ENCODE data around the gene NECAB3. TPM values are rescaled to one million over a fixed set of nuclear protein-coding genes. Genes with fewer than 3 reads are reported as not detected.

Gene NECAB3
- total RNA-seq, 2 donors from 2014 or later, result 142 to 156 TPM

DNA sequence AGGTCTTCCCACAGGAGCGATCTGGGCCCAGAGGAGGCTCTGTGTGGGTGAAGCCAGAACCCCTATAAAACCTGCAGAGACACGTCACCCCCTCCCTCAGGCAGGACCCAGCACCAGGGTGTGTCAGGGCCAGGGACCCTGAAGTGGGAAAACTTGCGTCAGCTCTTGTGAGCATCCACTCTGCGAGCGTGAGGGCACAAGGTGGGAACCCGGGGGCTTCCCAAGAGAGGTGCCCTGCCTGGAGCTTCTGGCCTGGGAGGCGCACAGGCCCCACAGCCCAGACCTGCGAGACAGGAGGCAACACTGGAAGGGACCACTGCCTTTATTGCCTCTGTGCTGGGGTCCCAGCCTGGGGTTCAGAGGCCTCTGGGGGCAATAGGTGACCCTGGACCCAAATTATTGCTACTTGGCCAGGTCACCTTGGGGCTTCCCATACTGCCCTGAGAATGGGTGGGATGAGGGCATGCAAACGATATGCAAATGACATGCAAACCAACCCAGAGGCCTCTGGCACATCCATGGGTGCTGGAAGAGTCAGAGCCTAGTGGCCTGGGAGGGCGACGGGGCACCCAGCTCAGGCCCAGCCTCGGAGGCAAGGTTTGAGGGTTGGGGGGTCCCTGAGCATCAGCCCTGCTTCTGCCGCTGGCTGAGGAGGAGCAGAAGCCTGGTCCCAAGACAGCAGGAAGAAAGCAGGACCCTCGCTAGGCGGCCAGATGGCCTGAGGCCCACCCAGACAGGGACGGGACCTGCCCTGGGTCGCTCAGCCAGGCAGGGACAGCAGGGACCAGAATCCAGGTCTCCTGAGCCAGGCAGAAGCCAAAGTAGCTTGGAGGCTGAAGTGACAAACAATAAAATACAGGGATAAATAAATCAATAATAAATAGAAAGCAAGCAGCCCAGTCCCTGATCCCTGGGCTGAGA lies 17.2 kb downstream of the NECAB3 start:
- H3K27ac ChIP-seq, result peak overlapping the region in 1 of 2 donors; percentile 7
- no peak overlapping the region for H3K4me3 ChIP-seq
- intact Hi-C loops (cut with DNase I), result no loop called here
- no peaks in the 10 kb centered on the region for H3K4me1 ChIP-seq (replicated peaks)
- H3K36me3 ChIP-seq, result peaks cover 3 to 8% of the 10 kb centered on the region in 2 donors
- no peak for DNase-seq (ENCODE audit: low spot score)
- H3K27me3 ChIP-seq (replicated peaks; ENCODE audit: insufficient read depth), result no peaks in the 10 kb centered on the region
- TF ChIP-seq, protein P1, sequence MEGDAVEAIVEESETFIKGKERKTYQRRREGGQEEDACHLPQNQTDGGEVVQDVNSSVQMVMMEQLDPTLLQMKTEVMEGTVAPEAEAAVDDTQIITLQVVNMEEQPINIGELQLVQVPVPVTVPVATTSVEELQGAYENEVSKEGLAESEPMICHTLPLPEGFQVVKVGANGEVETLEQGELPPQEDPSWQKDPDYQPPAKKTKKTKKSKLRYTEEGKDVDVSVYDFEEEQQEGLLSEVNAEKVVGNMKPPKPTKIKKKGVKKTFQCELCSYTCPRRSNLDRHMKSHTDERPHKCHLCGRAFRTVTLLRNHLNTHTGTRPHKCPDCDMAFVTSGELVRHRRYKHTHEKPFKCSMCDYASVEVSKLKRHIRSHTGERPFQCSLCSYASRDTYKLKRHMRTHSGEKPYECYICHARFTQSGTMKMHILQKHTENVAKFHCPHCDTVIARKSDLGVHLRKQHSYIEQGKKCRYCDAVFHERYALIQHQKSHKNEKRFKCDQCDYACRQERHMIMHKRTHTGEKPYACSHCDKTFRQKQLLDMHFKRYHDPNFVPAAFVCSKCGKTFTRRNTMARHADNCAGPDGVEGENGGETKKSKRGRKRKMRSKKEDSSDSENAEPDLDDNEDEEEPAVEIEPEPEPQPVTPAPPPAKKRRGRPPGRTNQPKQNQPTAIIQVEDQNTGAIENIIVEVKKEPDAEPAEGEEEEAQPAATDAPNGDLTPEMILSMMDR (IDR thresholded peaks at IDR 0.05), result no peak
- no peak for TF ChIP-seq POLR2AphosphoS5 (IDR thresholded peaks at IDR 0.05)
- 87% methylated on average over 17 of the region's 17 CpGs for WGBS
- no peaks in the 10 kb centered on the region for H3K9me3 ChIP-seq

DNA sequence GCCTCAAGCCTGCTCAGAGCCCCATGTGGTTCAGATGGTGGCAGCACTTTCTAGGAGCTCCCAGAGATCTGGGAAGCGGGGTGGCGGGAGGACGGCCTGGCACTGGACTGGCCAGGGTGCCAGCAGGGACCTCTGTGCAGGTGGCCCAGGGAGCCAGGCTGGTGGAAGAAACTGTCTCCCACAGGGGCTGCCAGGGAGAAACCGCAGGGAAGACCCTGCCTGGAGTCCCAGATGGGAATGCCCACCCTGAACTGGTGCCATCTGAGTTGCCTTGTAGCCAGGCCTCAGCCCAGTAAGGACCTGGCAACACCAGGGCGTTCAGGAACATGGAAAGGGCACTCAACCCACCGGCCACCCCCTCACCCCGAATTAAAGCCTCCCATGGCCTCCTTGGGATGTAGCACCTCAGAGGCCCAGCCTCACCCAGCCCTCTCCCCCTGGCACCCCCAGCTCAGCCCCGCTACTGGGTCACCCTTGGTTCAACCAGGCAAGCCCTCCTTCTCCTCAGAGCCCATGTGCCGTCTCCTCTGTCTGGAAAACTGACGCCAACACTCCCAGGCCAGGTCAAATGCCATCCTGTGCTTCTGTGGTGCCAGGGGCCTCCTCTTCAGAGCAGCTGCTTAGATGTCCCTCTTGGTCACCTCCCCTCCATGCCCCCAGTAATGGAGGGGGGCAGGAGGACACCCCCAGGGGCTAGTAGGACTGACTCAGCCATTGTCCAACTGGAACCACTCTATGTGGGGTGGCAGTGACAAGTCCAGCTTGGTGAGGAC lies 18.0 kb downstream of the NECAB3 start:
- Histone ChIP-seq H3K4me3 (no peak overlapping the region), H3K4me1 (replicated peaks) (peaks cover 8% of the 10 kb centered on the region), H3K9me3 (no peaks in the 10 kb centered on the region), H3K36me3 (peaks cover 3 to 8% of the 10 kb centered on the region in 2 donors), H3K27ac (no peak overlapping the region), H3K27me3 (replicated peaks; ENCODE audit: insufficient read depth) (no peaks in the 10 kb centered on the region)
- no peak for DNase-seq (ENCODE audit: low spot score)
- 95% methylated on average over 10 of the region's 10 CpGs for WGBS
- TF ChIP-seq POLR2A (IDR thresholded peaks at IDR 0.05) (no peak), POLR2AphosphoS5 (IDR thresholded peaks at IDR 0.05) (no peak)
- TF ChIP-seq, protein P1 (IDR thresholded peaks at IDR 0.05), result no peak
- intact Hi-C loops (cut with DNase I), result no loop called here

DNA sequence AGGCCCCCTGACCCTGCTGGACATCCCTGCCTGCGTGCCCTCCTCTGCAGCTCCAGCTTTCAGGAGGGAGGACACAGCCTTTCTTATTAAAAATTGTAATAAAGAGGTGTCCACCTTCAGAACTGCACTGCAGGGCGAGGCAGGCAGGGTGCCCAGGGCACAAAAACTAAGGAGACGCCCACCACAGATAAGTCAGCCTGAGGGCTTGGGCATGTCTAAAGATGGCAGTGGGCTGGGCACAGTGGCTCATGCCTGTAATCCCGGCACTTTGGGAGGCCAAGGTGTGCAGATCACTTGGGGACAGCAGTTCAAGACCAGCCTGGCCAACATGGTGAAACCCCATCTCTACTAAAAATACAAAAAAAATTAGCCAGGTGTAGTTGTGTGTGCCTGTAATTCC lies 19.1 kb downstream of the NECAB3 start:
- TF ChIP-seq, protein P1 (IDR thresholded peaks at IDR 0.05), result no peak
- TF ChIP-seq POLR2AphosphoS5 (IDR thresholded peaks at IDR 0.05) (no peak), POLR2A (IDR thresholded peaks at IDR 0.05) (no peak)
- H3K27me3 ChIP-seq (replicated peaks; ENCODE audit: insufficient read depth), result no peaks in the 10 kb centered on the region
- H3K4me1 ChIP-seq (replicated peaks), result peaks cover 16% of the 10 kb centered on the region
- H3K36me3 ChIP-seq, result peaks cover 3 to 7% of the 10 kb centered on the region in 2 donors
- no peak overlapping the region for H3K4me3 ChIP-seq
- 53% methylated on average over 4 of the region's 4 CpGs for WGBS
- intact Hi-C loops (cut with DNase I), result no loop called here
- no peaks in the 10 kb centered on the region for H3K9me3 ChIP-seq
- DNase-seq (ENCODE audit: low spot score), result no peak
- H3K27ac ChIP-seq, result peak overlapping the region; percentile 68 to 87

DNA sequence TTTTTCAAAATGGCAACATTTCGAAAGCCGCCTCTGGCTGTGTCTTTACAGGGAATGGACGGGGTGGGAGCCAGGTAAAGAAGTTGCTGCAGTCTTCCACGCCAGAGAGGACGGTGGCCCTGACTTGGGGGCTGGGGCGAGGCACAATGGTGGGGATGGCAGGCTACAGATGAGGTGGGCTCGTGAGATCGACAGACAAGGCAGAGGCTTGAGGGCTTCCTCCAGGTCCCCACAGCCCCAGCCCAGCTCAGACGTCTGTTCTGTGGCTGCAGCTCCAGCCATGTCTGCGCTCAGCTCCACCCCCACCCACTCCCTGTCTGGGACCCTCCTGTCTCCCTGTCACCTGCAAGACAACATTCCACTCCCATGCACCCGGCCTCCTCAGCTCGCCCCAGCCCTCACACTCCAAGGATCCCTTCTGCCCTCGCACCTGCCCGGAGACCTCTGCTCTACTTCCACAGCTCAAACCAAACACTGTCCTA lies 19.5 kb downstream of the NECAB3 start:
- peak overlapping the region; percentile 68 to 87 for H3K27ac ChIP-seq
- no peak for DNase-seq (ENCODE audit: low spot score)
- H3K36me3 ChIP-seq, result peaks cover 3% of the 10 kb centered on the region in 2 donors
- intact Hi-C loops (cut with DNase I), result loop anchor here (5.0 kb wide), 1 partner anchor 197 kb away; no protein-coding TSS in a partner anchor
- H3K9me3 ChIP-seq, result no peaks in the 10 kb centered on the region
- 39% methylated on average over 14 of the region's 14 CpGs for WGBS
- peaks cover 20% of the 10 kb centered on the region for H3K4me1 ChIP-seq (replicated peaks)
- H3K4me3 ChIP-seq, result no peak overlapping the region
- no peaks in the 10 kb centered on the region for H3K27me3 ChIP-seq (replicated peaks; ENCODE audit: insufficient read depth)
- TF ChIP-seq POLR2A (IDR thresholded peaks at IDR 0.05) (no peak), POLR2AphosphoS5 (IDR thresholded peaks at IDR 0.05) (no peak)
- TF ChIP-seq, protein P1 (IDR thresholded peaks at IDR 0.05), result no peak

Data from prostate gland (tissue), 2 donors.